HG02973 (cell line): ENCODE results near the gene DENND5A.
"Not testable (repeated sequence)": the region's sequence is repeated elsewhere in the genome, so short reads cannot be mapped to it uniquely, and the experiment has no call there.

Experiments
- ATAC-seq: cut with Tn5 transposase; IDR thresholded peaks from one replicate; pipeline ENCODE4 v1.9.1; 2021; ENCODE audit warnings: moderate library complexity; ENCODE audit not compliant: unreplicated experiment

The DENND5A gene

DNA sequence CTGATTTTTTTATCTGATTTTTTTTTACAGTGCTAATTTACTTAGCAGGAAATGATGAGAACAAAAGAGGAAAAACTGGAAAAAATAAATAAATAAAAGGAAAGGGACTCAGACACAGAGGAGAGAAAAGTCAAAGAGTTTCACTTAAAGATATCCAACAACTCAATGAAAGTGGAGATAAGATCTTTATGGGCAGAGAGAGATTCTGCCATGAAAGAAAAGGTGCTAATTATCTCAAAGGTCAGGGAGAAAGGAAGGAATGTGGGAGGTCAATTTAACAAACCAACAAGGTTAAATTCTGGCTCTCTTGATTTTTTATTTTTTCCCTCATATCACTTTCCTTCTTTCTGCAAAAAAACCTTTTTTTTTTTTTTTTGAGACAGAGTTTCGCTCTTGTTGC is 86.0 kb downstream of the DENND5A start:
- ATAC-seq, result no peak

DNA sequence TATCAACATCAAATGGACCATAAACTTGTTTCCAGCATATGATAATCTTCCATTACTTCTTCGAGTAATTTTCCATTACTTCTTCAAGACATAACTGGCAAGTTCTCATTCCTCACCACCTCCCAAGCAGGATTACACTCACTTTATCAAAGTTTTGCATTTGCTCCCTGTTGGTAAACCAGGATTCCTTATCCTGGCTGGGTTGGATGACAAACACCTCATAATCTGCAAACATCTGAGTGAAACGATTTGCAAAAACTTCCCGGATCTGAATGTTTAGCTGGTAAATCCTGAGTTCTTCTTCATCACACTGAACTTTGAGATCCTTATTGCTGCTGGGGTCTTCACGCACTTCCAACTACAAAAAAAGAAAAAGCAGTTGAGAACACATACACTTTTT is 86.4 kb downstream of the DENND5A start:
- ATAC-seq, result no peak

DNA sequence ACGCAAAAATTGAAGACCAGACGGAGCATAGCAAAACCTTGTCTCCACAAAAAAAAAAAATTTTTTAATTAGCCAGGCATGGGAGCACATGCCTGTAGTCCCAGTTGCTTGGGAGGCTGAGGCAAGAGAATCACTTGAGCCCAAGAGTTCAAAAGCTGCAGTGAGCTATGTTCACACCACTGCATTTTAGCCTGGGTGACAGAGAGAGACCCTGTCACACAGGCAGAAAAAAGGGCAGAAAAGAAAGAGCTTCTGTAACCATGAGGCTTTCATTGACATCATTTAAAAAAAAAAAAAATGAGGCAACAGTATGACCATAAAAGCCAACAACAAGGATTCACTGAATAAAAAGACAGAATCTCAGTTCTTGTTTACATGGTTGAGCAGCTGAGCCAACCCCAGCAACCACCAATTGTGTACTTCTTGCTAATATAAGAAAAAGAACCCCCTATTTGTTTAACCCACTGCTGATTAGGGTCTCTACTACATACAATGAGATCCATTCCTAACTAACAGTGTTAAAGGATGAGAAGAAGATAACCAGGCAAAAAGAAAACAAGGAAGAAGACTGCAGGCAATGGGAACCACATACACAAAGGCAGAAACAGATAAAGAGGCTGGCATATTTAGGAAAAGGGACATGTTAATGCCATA is 87.6 kb downstream of the DENND5A start:
- no peak for ATAC-seq

DNA sequence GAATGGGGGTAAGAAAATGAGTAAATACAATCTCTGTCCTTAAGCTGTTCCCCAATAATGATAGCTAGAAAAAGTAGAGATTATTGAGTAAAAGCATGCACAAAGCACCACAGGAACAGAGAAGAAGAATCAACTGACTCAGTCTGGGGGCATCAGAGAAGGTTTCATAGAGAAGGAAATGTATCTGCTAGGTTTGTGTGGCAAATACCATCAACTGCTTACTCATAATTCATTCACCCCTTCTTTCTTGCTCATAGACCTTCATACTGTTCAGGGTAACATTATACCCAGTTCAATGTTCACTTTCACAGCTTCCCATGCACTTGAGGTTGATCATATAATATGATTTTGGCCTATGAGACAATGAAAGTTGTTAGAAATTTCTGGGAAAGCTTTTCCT is 88.6 kb downstream of the DENND5A start:
- no peak for ATAC-seq

DNA sequence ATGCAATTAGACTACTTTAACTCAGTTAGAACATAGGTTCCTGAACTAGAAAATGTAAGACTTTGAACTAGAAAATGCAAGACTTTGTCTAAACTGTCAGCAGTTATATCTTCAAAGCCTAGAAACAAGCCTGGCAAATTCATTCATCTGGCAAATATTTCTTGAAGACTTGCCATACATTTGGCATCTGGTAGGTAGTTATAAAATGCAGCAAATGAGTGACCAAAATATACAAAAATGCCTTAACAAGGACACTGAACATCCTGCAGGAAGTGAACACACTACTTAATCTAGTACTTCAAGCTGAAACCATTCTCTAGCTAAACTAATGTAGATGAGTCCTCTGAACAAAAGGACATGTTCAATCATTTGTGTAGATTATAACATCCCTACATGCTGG is 89.0 kb downstream of the DENND5A start:
- no peak for ATAC-seq

DNA sequence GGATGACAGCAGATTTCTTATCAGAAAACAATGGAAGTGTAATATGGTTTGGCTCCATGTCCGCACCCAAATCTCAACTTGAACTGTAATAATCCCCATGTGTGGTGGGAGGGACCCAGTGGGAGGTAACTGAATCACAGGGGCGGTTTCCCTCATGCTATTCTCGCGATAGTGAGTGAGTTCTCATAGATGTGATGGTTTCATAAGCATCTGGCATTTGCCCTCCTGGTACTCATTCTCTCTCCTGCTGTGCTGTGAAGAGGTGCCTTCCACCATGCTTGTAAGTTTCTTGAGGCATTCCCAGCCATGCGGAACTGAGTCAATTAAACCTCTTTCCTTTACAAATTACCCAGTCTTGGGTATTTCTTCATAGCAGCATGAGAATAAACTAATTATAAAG is 92.8 kb downstream of the DENND5A start:
- ATAC-seq, result no peak

DNA sequence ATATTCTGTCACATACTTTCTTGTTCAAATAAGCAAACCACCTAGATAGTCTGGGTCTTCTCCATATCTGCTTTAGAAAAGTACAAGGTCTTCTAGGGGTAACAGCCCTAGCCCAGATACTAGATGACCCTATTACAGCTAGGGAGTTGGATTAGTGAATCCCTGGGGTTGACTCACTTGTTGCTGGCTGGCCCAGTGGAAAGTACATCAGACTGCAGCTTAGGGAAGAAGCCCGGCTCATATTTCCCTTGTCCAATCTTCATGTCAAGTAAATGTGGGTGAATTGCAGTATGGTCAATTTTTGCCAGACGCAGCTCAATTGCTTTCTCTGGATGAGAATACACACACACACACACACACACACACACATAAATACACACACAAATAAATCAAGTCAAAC is 94.7 kb downstream of the DENND5A start:
- no peak for ATAC-seq

DNA sequence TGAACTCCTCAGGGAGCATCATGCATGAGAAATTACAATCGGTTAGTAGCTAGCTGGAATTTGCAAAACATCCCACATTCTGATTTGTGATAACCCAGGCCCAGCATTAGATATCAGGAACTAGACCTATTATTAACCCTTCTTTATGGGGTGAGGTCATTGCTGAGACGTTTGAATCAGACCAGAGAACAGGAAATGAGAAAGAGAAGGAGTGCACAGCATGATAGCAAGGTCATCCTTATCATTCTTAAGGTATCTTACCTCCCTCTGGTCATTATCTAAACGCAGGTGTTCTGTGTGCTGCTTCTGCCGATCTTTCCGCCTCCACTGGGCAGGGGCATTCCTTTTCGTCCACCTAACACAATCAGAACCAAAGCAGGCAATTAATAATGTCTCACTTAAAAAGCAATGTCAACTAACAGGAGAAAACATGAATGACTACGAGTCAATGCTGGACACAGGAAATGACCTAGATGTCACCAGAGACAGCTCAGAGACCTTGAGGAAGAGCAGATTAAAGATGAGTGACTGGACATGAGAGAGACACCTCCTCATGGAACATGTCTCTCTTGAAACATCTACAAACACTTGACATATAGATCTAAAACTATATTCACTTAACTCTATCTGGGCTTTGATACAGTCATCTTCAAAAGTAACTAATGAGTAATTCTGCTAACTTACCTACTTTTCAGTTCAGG is 95.4 kb downstream of the DENND5A start:
- no peak for ATAC-seq

DNA sequence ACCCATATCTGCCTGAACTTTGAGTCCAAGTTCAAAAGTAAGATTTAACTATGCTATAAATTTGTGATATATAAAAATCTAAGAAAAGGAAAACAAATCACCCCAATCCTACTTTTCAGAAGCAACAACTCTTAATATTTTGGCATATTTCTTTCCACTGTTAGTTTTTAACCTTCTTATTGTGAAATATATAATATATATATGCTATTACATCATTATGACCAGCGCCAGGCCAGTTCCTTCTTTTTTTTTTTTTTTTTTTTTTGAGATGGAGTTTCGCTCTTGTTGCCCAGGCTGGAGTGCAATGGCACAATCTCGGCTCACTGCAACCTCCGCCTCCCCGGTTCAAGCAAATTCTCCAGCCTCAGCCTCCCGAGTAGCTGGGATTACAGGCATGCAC is 103.2 kb downstream of the DENND5A start:
- not testable (repeated sequence) for ATAC-seq

DNA sequence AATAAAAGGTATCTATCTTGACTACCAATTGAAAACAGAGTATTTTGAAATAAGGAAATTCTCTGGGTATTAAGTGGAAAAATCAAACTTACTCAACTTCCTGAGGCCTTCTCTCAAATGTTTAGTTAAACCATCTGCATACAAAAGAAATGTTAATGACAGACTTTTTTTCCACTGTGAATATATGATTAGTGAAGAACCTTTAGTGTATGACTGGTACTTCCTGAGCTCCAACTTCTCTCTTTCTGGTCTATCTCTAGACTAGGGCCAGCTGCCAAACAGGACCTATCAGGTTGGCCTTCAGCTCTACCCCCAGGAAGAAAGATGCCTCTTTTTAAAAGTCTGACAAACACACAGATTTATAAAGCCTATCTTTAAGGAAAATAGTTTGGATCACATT is 105.0 kb downstream of the DENND5A start:
- ATAC-seq, result no peak

DNA sequence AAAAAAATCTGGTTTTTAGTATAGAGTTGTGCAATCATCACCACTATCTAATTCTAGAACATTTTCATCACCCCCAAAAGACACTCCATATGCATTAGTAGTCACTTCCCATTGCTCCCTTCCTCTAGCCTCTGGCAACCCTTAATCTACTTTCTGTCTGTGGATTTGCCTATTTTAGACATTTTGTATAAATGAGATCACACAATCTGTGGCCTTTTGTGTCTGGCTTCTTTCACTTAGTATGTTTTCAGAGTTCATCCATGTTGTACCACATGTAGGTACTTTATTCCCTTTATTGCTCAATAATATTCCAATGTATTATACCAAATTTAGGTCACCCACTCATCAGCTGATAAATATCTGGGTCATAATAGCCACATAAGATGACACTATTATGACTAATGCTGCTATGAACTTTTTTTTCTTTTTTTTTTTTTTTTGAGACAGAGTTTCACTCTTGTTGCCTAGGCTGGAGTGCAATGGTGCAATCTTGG is 106.2 kb downstream of the DENND5A start:
- no peak for ATAC-seq

DNA sequence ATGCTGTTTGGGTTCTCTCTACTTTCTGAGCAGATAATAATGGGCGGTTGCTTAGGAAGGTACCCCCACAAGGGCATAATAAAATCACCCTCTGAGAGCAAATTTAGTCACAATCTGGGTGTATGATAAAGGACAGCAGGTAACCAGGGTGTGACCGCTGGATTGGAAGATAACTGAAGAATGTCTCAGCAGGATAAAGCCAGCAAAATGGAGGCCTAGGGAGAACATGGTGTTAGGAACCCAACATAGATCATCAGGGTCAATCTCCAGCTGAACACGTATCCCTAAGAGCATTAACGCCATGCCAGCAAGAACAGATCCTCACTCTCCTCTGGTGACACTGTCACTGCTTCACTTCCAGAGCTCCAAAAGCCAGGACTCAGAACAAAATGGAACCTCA is 109.2 kb downstream of the DENND5A start:
- ATAC-seq, result no peak

DNA sequence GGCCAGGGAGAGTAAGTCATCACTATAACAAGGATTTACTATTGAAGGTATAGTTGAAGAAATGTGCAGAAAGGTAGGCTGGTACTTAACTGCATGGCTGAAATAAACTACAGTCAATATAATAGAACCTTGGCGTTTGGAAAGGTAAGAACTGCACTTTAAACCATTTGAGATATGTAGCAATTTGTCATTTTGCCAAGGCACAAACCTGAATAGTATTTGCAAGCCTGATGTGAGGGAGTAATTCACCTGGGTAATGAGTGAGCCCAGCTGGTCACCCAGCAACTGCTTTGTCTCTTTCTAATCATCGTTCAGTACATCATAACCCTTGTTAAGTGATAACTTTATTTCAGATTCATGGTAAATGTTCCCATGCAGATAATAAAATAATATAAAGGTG is 111.5 kb downstream of the DENND5A start:
- no peak for ATAC-seq

DNA sequence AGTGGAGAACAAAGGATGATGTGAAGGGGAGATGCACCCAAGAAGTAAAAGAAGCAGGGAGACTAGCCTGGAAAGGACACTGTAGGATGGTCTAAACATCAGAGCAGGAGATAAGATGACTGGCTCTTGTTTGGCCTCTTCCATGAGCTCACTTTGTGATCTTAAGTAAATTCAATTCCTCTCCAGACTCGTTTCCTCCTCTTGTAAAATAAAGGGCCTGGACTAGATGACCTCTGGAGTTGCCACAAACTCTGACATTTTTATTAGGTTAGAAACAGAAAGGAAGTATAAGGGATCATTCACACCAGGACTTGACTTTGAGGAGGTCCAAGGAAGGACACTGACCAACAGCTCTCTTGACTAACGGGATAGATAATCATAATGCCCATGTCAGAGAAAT is 113.5 kb downstream of the DENND5A start:
- no peak for ATAC-seq

DNA sequence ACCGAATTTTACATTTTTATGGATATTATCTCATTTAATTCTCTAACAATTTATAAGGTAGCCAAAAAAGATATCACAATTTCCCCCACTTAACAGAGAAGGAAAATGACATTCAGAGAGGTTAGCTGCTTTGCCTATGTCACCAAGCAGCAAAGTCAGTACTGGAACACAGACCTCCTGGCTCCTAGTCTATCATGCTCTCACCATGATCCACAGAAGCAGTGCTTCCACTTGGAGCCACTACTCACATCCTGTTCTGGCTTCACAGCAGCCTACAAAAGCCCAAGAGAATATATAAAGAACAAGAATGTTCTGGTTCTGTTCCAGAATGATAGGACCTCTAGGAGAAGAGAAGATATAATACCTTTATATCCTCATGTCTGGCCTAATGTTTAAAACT is 114.2 kb downstream of the DENND5A start:
- ATAC-seq, result no peak

DNA sequence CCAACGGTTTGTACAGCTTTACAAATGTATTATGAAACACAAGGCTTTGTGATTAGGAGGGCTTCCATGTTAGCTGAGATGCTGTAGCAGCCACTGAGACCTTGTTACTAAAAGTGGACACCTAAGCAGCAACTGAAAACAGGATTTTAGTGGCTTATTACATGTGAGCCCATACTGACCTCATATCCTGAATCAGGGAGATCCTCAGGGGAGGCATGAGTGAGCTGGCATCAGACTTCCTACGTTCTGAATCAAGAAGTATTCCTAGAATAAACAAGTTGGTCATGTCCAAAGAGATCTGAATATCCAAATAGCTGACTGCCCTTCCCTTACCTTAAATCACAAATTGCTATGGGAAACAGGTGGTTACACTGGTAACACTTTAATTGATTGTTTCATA is 114.6 kb downstream of the DENND5A start:
- ATAC-seq, result no peak

DNA sequence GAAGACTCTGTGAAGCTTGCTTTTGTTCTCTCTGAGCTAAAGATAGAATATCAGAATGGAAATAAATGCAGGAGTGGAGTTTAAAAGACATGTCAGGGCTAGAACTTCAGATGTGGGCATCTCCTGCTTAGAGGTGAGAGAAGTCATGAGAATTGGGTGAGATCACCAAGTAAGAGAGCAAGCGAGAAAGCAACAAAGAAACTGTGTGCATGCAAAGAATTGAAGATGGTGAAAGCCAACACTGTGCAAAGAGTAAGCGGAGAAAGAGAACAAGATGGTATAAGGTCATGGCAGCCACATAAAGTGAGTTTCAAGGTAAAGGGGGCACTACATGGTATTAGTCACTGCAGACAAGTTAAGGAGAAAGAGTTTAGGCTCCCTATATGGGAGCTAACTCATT is 116.4 kb downstream of the DENND5A start:
- ATAC-seq, result no peak

DNA sequence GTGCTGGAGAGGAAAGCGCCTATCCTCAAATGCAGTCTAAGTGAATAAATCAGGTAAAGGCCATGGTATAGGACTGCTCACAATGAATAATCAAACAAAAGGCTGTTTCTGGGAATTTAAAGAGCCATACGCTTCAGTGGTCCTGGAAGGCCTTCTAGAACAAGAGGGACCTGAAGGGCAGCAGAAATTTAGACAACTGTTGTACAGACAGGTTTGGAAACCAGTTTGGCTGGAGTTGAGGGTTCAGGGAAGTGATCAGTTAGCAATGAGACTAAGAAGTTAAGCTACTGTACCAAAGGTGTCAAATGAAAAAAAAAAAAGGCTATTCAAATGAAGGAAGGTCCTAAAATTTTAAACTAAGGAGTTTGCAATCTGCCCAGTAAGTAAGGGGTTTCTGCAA is 117.1 kb downstream of the DENND5A start:
- no peak for ATAC-seq

DNA sequence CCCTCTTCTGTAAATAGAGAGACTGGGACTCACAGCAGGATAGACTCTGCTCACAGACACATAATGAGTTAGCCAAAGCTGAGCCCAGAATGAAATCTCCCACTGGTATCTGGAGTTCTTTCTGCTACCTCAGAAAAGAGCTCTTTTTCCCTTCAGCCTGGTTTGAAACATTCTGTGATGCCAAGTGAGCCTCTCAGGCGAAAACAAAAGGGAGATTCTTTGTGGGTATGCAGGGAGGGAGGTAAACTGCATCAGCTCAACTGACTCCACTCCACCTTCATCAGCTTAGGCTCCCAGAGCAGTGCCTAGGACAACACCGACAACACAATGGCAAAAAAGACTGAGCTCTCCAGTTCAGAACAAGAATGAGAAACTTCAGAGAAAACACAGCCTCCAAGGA is 118.7 kb downstream of the DENND5A start:
- ATAC-seq, result no peak

DNA sequence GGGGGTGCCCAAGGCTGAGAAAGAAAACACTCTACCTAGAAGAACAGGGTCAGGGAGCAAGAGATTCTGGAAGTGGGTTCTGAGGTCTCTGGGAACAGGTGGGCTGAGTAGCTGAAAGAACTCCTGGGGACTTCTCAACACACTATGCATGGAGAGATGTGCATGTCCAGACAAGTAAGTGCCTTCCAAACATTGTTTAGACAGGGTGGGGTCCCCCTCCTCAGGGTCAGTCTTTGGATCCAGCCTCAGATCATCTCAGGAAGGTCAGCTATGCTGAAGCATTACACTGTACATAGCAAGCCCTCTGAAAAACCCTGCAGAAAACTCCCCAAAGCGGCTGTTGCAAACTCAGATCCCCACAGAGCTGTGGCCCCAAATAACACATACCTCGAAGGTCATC is 119.9 kb downstream of the DENND5A start:
- ATAC-seq, result no peak

DNA sequence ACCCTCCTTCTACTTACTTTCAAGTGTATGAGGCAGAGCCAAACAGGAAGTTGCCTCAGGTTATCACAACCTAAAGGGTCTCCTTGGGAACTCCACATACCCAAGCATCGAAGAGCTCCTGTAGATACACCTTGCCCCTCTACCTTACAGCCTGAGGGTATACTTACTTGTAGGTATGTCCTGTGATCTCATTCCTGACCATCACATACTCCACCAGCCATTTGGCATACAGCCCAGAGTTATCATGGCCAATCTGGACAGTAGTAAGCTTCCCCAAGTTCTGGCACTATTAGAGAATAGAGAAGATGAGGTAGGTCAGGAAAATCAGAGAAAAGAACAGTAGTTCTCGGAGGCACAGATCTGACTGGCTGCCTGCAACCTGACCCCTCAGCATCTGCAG is 120.3 kb downstream of the DENND5A start:
- no peak for ATAC-seq

DNA sequence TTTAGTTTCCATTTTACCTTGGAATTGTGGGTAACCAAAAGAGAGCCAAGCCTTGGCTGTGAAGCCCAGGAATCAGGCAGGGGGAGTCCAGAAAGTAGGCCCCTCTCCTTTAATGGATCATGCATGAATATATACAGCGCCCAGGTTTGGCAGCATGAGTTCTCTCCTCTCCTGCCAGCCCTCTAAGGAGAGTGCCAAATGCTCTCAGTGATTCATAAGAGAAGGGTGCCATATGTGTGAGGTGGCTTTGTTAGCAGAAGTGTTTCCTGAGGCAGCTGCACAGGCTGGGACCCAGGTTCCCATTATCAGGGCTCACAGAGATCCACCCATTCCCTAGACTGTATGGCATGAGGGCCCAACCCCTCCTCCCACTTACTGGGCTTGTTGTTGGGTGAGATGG is 121.4 kb downstream of the DENND5A start:
- no peak for ATAC-seq

DNA sequence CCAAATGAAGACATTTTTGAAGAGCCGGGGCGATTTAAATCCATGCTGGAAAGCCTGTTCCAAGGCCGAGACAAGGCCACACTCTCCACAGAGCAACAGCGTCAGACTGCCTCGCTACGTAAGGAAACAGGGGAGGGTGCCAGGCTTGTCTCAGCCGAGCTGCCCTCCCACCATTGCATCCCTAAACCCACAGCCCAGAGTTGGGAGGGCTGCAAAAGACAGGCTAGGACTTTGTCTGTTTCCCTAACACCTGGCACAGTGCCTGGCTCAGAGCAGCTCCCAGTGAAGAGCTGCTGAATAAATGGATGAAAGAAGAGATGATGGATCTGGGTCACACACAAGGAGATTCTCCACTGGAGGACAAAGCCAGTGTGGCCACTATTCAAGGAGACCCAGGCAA is 122.4 kb downstream of the DENND5A start:
- ATAC-seq, result no peak
